HG03025 (cell line): Measurements from ENCODE around the gene RDX.
A peak's percentile ranks its signal among the peaks of the same experiment; 100 is the strongest.

Source experiments
- ATAC-seq: cut with Tn5 transposase; IDR thresholded peaks from one replicate; pipeline ENCODE4 v1.9.1; 2021; ENCODE audit warnings: mild to moderate bottlenecking, moderate library complexity; ENCODE audit not compliant: unreplicated experiment, low FRiP score

RDX gene

GRCh38 chr11:110176366-110177085 is 119.9 kb downstream of the RDX start:
- no peak for ATAC-seq

GRCh38 chr11:110174645-110175310 is 121.6 kb downstream of the RDX start:
- ATAC-seq: no peak

GRCh38 chr11:110173811-110174644 is 122.4 kb downstream of the RDX start:
- peak; percentile 50 for ATAC-seq

- no peak for ATAC-seq
Measured at GRCh38 chr11:110172468-110173065, 123.8 kb downstream of the RDX start.

- no peak for ATAC-seq
Measured at GRCh38 chr11:110169738-110170137, 126.7 kb downstream of the RDX start.

GRCh38 chr11:110168033-110168803 is 128.2 kb downstream of the RDX start:
- ATAC-seq: no peak

- ATAC-seq: no peak
Measured at GRCh38 chr11:110165039-110165925, 131.1 kb downstream of the RDX start.

- no peak for ATAC-seq
Measured at GRCh38 chr11:110162216-110162615, 134.2 kb downstream of the RDX start.

- ATAC-seq: no peak
Measured at GRCh38 chr11:110161061-110161460, 135.4 kb downstream of the RDX start.

- no peak for ATAC-seq
Measured at GRCh38 chr11:110160437-110160836, 136.0 kb downstream of the RDX start.

GRCh38 chr11:110160016-110160415 is 136.4 kb downstream of the RDX start:
- ATAC-seq: no peak

GRCh38 chr11:110159476-110159875 is 136.9 kb downstream of the RDX start:
- ATAC-seq: no peak

GRCh38 chr11:110158317-110159200 is 137.9 kb downstream of the RDX start:
- no peak for ATAC-seq

- ATAC-seq: no peak
Measured at GRCh38 chr11:110156503-110156902, 139.9 kb downstream of the RDX start.

GRCh38 chr11:110153474-110153873 is 142.9 kb downstream of the RDX start:
- ATAC-seq: no peak

- no peak for ATAC-seq
Measured at GRCh38 chr11:110152199-110152598, 144.2 kb downstream of the RDX start.

- no peak for ATAC-seq
Measured at GRCh38 chr11:110148775-110149744, 147.4 kb downstream of the RDX start.
